ENCODE results near the gene DNAJC8.
A peak's percentile ranks its signal among the peaks of the same experiment; 100 is the strongest.

Gene DNAJC8, protein sequence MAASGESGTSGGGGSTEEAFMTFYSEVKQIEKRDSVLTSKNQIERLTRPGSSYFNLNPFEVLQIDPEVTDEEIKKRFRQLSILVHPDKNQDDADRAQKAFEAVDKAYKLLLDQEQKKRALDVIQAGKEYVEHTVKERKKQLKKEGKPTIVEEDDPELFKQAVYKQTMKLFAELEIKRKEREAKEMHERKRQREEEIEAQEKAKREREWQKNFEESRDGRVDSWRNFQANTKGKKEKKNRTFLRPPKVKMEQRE

DNA sequence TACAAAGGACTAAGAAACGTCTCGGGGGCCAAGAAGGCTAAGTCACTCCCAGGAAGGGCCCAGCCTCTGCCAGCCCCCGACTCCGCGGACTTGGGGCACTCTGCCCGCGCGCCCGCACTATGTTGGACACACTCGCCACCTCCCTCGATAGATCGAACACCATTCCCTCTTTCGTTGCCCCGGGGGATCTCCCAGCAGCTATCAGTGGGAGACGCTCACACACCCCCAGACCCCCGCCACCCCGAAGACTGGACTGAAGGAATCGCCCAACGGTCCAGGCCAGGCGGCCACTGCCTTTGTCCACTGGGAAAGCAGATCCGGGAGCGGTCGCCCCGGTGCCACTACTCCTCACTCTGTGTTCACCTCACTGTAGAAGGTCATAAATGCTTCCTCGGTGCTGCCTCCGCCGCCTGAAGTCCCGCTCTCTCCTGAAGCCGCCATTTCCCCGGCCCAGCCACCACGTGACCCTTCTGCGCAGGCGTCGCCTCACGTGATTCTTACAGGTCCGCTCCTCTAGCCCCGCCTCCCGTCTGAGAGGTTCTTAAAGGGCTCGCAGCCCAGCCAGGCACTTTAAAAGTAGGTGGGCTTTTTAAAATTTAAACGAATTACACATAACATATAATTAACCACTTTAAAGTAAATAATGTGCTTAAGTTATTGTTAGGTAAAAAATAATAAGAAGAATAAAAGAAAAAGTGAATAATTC lies at the start of gene DNAJC8:
Gene DNAJC8, minus strand, starts transcription at position 472 of the 706 bp plus-strand sequence. Its CDS starts 31 bp downstream, at position 441.
- peak; percentile 65 for DNase-seq

GRCh38 chr1:28281608-28282425 lies 49.0 kb upstream of the DNAJC8 start:
- no peak for DNase-seq

- DNase-seq, result no peak
These were observed 48.1 kb upstream of the DNAJC8 start for GRCh38 chr1:28280977-28281381.

DNA sequence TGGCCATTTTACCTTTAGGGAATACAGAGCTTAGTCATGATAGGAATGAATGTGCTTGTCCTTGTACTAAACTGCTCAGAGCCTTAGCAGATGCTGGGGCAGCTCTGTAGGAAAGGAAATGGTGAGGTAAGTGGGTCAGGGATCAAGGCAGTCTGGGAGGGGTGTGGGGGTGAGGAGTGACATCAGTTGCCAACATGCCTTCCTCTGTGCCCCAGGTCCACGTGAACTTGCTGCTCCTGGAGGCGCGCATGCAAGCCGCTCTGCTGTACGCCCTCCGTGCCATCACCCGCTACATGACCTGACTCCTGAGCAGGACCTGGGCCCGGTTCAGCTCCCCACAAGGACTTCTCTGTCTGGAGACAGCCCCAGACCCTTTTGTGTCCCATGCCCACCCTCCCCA lies 47.7 kb upstream of the DNAJC8 start:
- DNase-seq, result no peak

GRCh38 chr1:28279721-28280120 lies 46.9 kb upstream of the DNAJC8 start:
- no peak for DNase-seq

- DNase-seq, result no peak
These were observed 45.9 kb upstream of the DNAJC8 start for GRCh38 chr1:28278763-28279162.

GRCh38 chr1:28273216-28273860 lies 40.5 kb upstream of the DNAJC8 start:
- no peak for DNase-seq

DNA sequence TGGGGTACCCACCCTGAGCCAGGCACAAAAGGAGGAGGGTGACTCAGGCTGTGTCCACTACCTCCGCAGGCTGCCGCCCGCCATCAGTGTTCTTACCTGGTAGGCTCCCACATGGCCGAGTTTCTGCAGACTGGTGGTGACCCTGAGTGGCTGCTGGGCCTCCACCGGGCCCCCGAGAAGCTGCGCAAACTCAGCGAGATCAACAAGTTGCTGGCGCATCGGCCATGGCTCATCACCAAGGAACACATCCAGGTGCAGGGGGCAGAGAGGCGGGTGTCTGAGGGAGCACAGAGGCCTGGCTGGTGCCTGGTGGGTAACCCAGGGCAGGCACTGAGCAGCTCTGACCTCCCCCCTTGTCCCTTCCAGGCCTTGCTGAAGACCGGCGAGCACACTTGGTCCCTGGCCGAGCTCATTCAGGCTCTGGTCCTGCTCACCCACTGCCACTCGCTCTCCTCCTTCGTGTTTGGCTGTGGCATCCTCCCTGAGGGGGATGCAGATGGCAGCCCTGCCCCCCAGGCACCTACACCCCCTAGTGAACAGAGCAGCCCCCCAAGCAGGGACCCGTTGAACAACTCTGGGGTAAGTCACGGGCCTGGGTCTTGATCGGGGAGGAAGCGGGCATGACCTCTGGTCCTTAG lies 39.5 kb upstream of the DNAJC8 start:
- DNase-seq, result no peak

GRCh38 chr1:28269529-28269928 lies 36.7 kb upstream of the DNAJC8 start:
- no peak for DNase-seq

- DNase-seq, result no peak
These were observed 34.8 kb upstream of the DNAJC8 start for GRCh38 chr1:28267633-28268032.

- no peak for DNase-seq
These were observed 34.1 kb upstream of the DNAJC8 start for GRCh38 chr1:28266920-28267322.

DNA sequence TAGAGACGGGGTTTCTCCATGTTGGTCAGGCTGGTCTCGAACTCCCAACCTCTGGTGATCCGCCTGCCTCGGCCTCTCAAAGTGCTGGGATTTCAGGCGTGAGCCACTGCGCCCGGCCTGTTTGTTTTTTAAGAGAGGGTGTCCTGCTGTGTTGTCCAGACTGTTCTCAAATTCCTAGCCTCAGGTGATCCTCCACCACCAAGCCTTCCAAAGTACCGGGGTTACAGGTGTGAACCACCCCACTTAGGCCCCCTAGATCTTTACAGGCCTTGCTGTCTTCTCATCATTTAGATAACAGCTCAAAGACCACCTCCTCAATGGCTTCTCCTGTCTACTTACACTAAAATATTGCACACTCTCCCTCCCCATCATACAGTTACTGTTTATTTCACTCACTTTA lies 32.7 kb upstream of the DNAJC8 start:
- no peak for DNase-seq

- no peak for DNase-seq
These were observed 32.1 kb upstream of the DNAJC8 start for GRCh38 chr1:28264897-28265296.

DNA sequence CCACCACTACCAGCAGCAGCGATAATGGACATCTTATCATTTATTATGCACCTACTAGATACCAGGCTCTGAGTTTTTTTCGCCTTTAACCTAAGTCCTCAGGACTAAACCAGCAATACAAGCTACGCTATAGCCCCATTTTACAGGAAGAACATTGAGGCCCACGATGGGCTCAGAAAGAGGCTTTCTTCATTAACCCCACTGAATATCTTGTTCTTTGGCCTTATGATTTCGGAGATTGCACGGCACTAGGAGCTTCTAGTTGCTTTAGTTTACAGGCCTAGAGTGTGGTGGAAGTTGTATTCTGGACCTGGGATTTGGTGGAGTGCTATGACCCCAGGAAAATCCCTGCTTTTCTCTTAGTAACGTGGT lies 28.0 kb upstream of the DNAJC8 start:
- no peak for DNase-seq

- DNase-seq, result no peak
These were observed 27.3 kb upstream of the DNAJC8 start for GRCh38 chr1:28259934-28260802.

GRCh38 chr1:28259252-28259933 lies 26.6 kb upstream of the DNAJC8 start, which contains the start of gene SESN2:
Gene SESN2 (plus strand): TSS chr1:28259518. CDS start chr1:28259848, 330 bp downstream.
- DNase-seq, result peak; percentile 85

GRCh38 chr1:28258628-28259251 lies 25.9 kb upstream of the DNAJC8 start:
- no peak for DNase-seq

- DNase-seq, result no peak
These were observed 24.9 kb upstream of the DNAJC8 start for GRCh38 chr1:28257736-28258135.

DNA sequence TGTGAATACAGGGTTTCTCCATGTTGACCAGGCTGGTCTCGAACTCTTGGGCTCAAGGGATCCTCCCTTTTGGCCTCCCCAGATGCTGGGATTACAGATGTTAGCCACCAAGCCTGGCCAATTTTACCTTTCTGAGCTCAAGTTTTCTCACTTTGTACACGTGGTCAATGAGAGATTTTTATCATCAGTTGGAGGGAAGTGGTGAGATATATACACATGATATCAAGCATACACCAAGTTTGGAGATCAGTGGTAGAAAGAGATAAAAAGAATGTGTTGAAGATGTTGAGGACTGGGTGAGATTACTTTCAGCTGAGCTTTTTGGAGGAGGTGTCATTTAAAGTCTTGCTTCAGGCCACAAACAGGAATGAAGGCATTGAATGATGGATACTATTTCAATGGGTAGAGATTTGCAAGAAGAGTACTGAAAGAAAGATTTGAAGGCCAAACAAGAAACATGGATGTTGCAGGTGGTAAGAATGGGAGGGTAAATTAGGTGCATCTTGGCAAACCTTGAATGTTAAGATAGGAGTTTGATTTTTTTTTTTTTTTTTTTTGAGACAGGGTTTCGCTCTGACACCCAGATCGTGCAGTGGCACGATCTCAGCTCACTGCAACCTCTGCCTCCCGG lies 23.5 kb upstream of the DNAJC8 start:
- no peak for DNase-seq

GRCh38 chr1:28249866-28250295 lies 17.1 kb upstream of the DNAJC8 start:
- DNase-seq, result no peak

Measured in NCI-H1694 treated with DMSO at 0.1 percent for 48 hours (cell line).